DND-41 (cell line): ENCODE measurements around the gene VWC2L.

Experiments used
- ATAC-seq: fragments of 200-7000 bp; cut with Tn5 transposase; 3 replicates; pipeline ENCODE4 v1.9.1; 2021; ENCODE audit warnings: low read depth; ENCODE audit not compliant: insufficient read depth
- DNase-seq: peaks from one replicate; pipeline ENCODE4 v3.0.0-alpha.2; 2020
- H2AFZ ChIP-seq: 2 replicates; pipeline ENCODE4 v1.6.0; 2012; ENCODE audit warnings: low read depth, low read length
- H3K27ac ChIP-seq: 2 replicates; pipeline ENCODE4 v1.5.1; 2012; ENCODE audit warnings: low read length, inconsistent platforms
- H3K27me3 ChIP-seq: fragments of 200-600 bp; sonication (generic); 2 replicates; pipeline ENCODE4 v1.6.0; 2012; ENCODE audit warnings: low read length, mild to moderate bottlenecking, inconsistent platforms; ENCODE audit not compliant: insufficient read depth, poor library complexity
- H3K36me3 ChIP-seq: 2 replicates; pipeline ENCODE4 v1.5.1; 2012; ENCODE audit warnings: low read length, inconsistent platforms; ENCODE audit not compliant: insufficient read depth
- H3K4me1 ChIP-seq: 2 replicates; pipeline ENCODE4 v1.5.1; 2012; ENCODE audit warnings: mild to moderate bottlenecking, low read length; ENCODE audit not compliant: insufficient read depth
- H3K4me2 ChIP-seq: 2 replicates; pipeline ENCODE4 v1.6.0; 2012; ENCODE audit warnings: mild to moderate bottlenecking, moderate library complexity, low read length, inconsistent platforms; ENCODE audit not compliant: insufficient read depth
- H3K4me3 ChIP-seq, 2 experiments: fragments of 200-600 bp in 1 of 2; shearing (Covaris generic) in 1 of 2; 2 replicates each; pipeline ENCODE4 v1.5.1; 2012 to 2016; ENCODE audit warnings: inconsistent platforms in 2 of 2, low read length in 2 of 2, mild to moderate bottlenecking in 2 of 2, low read depth in 1 of 2, moderate library complexity in 1 of 2
- H3K79me2 ChIP-seq: 2 replicates; pipeline ENCODE4 v1.6.0; 2012; ENCODE audit warnings: low read length, inconsistent platforms; ENCODE audit not compliant: insufficient read depth
- H3K9ac ChIP-seq: 2 replicates; pipeline ENCODE4 v1.6.0; 2012; ENCODE audit warnings: low read depth, mild to moderate bottlenecking, inconsistent platforms, low read length, moderate library complexity
- H3K9me3 ChIP-seq: 2 replicates; pipeline ENCODE4 v1.5.1; 2012; ENCODE audit warnings: low read length, moderate library complexity, mild to moderate bottlenecking, inconsistent platforms; ENCODE audit not compliant: insufficient read depth, severe bottlenecking
- H4K20me1 ChIP-seq: 2 replicates; pipeline ENCODE4 v1.6.0; 2012; ENCODE audit warnings: low read length; ENCODE audit not compliant: insufficient read depth
- CTCF ChIP-seq: IDR thresholded peaks from 2 replicates; pipeline ENCODE4 v1.5.1; 2012; ENCODE audit warnings: borderline replicate concordance, low read length, moderate library complexity, mild to moderate bottlenecking; ENCODE audit not compliant: poor library complexity, severe bottlenecking; ENCODE audit errors: extremely low read depth
- EZH2 ChIP-seq: IDR thresholded peaks from 3 replicates; pipeline ENCODE4 v1.6.1; 2012; ENCODE audit warnings: borderline replicate concordance, low read depth, mild to moderate bottlenecking, moderate library complexity, low read length, inconsistent platforms; ENCODE audit not compliant: severe bottlenecking

Gene VWC2L

GRCh38 chr2:214410918-214411554 is at the start of gene VWC2L:
TSS of gene VWC2L (plus strand) at chr2:214411054. CDS start at chr2:214414194, 3,140 bp downstream.
- Histone ChIP-seq H3K36me3 (no peaks in the 10 kb centered on the region), H3K4me1 (no peaks in the 10 kb centered on the region), H2AFZ (no peak within 1 kb of the TSS), H3K27ac (no peak within 1 kb of the TSS), H3K9me3 (no peaks in the 10 kb centered on the region), H3K27me3 (no peaks in the 10 kb centered on the region), H3K4me2 (no peak within 1 kb of the TSS), H3K9ac (no peak within 1 kb of the TSS), H4K20me1 (no peaks in the 10 kb centered on the region), H3K4me3 (no peak within 1 kb of the TSS), H3K79me2 (no peaks in the 10 kb centered on the region)
- DNase-seq (peak; percentile 64), ATAC-seq (peak; percentile 78)
- TF ChIP-seq EZH2 (no peak), CTCF (no peak)

- Histone ChIP-seq H3K27me3 (no peaks in the 10 kb centered on the region), H3K4me3 (no peak overlapping the region), H3K4me1 (no peaks in the 10 kb centered on the region), H3K79me2 (no peaks in the 10 kb centered on the region), H3K36me3 (no peaks in the 10 kb centered on the region), H3K4me2 (no peak overlapping the region), H3K27ac (no peak overlapping the region), H4K20me1 (no peaks in the 10 kb centered on the region), H3K9me3 (peaks cover 11% of the 10 kb centered on the region), H3K9ac (no peak overlapping the region), H2AFZ (no peak overlapping the region)
- ATAC-seq = no peak
- no peak for DNase-seq
- TF ChIP-seq EZH2 (no peak), CTCF (no peak)
These were observed 49.7 kb upstream of the VWC2L start for GRCh38 chr2:214361116-214361515.

- H3K9me3 ChIP-seq = no peaks in the 10 kb centered on the region
- no peak overlapping the region for H3K9ac ChIP-seq
- no peaks in the 10 kb centered on the region for H3K4me1 ChIP-seq
- no peaks in the 10 kb centered on the region for H3K36me3 ChIP-seq
- H3K4me2 ChIP-seq = no peak overlapping the region
- no peaks in the 10 kb centered on the region for H3K27me3 ChIP-seq
- no peak overlapping the region for H3K27ac ChIP-seq
- DNase-seq = no peak
- ATAC-seq = no peak
- H3K4me3 ChIP-seq = no peak overlapping the region
- no peaks in the 10 kb centered on the region for H4K20me1 ChIP-seq
- TF ChIP-seq CTCF (no peak), EZH2 (no peak)
- no peak overlapping the region for H2AFZ ChIP-seq
- H3K79me2 ChIP-seq = no peaks in the 10 kb centered on the region
These were observed 45.3 kb upstream of the VWC2L start for GRCh38 chr2:214365549-214365948.

GRCh38 chr2:214367171-214367570 is 43.7 kb upstream of the VWC2L start:
- Histone ChIP-seq H3K79me2 (no peaks in the 10 kb centered on the region), H3K4me1 (no peaks in the 10 kb centered on the region), H3K4me3 (no peak overlapping the region), H3K27ac (no peak overlapping the region), H3K9ac (no peak overlapping the region), H3K36me3 (no peaks in the 10 kb centered on the region), H4K20me1 (no peaks in the 10 kb centered on the region), H3K27me3 (no peaks in the 10 kb centered on the region), H3K9me3 (no peaks in the 10 kb centered on the region), H2AFZ (no peak overlapping the region), H3K4me2 (no peak overlapping the region)
- ATAC-seq = no peak
- DNase-seq = no peak
- no peak for TF ChIP-seq CTCF
- TF ChIP-seq EZH2 = no peak
